ENCODE measurements around the gene ZFYVE28. TPM values are rescaled to one million over a fixed set of nuclear protein-coding genes. Genes with fewer than 3 reads are reported as not detected.

ZFYVE28 gene
- total and polyA plus RNA-seq, 9 donors: 1.3 to 12.1 (median 8.6) TPM

GRCh38 chr4:2271279-2272025 is 147.0 kb downstream of the ZFYVE28 start:
- Histone ChIP-seq H3K9me3 (no peaks in the 10 kb centered on the region), H3K27me3 (no peaks in the 10 kb centered on the region), H3K27ac (no peak overlapping the region), H3K4me1 (ENCODE audit: insufficient read depth) (no peaks in the 10 kb centered on the region), H3K36me3 (no peaks in the 10 kb centered on the region), H3K4me3 (no peak overlapping the region)
- peak in 1 of 5 donors; percentile 20 for DNase-seq
- TF ChIP-seq POLR2A (IDR thresholded peaks at IDR 0.05) (no peak), EP300 (IDR thresholded peaks at IDR 0.05) (no peak), CTCF (IDR thresholded peaks at IDR 0.05) (no peak)
- WGBS, 3 donors: 63 to 66% (median 65%) methylated on average over 26 to 27 of the region's 27 CpGs
- intact Hi-C loops (cut with DNase I): no loop called here

- Histone ChIP-seq H3K27me3 (no peaks in the 10 kb centered on the region), H3K4me1 (ENCODE audit: insufficient read depth) (peaks cover 4% of the 10 kb centered on the region), H3K9me3 (no peaks in the 10 kb centered on the region), H3K27ac (no peak overlapping the region), H3K36me3 (no peaks in the 10 kb centered on the region), H3K4me3 (no peak overlapping the region)
- TF ChIP-seq EP300 (IDR thresholded peaks at IDR 0.05) (no peak), CTCF (IDR thresholded peaks at IDR 0.05) (no peak), POLR2A (IDR thresholded peaks at IDR 0.05) (no peak)
- peak in 1 of 5 donors; percentile 19 for DNase-seq
- intact Hi-C loops (cut with DNase I): no loop called here
- WGBS, 3 donors: 89 to 93% (median 91%) methylated on average over 30 to 34 of the region's 34 CpGs
Measured at GRCh38 chr4:2270341-2271165, 147.9 kb downstream of the ZFYVE28 start.

- H3K36me3 ChIP-seq: no peaks in the 10 kb centered on the region
- H3K27me3 ChIP-seq: no peaks in the 10 kb centered on the region
- peaks cover 4% of the 10 kb centered on the region for H3K4me1 ChIP-seq (ENCODE audit: insufficient read depth)
- H3K9me3 ChIP-seq: no peaks in the 10 kb centered on the region
- no peak overlapping the region for H3K4me3 ChIP-seq
- DNase-seq: peak in 1 of 5 donors; percentile 12
- TF ChIP-seq EP300 (IDR thresholded peaks at IDR 0.05) (no peak), CTCF (IDR thresholded peaks at IDR 0.05) (no peak), POLR2A (IDR thresholded peaks at IDR 0.05) (no peak)
- WGBS, 3 donors: 86 to 89% (median 88%) methylated on average over 12 of the region's 12 CpGs
- H3K27ac ChIP-seq: no peak overlapping the region
- intact Hi-C loops (cut with DNase I): loop anchor here in 2 of 4 donors (10.0 kb wide), 3 partner anchors 145 to 265 kb away; partner anchors contain the start of genes CFAP99 (in 1 of the 2), FAM193A (in 1 of the 2), RNF4 (in 1 of the 2) and ZFYVE28 (in 1 of the 2)
Measured at GRCh38 chr4:2269618-2270163, 148.8 kb downstream of the ZFYVE28 start.

- peak in 1 of 5 donors; percentile 19 for DNase-seq
- Histone ChIP-seq H3K27me3 (no peaks in the 10 kb centered on the region), H3K36me3 (no peaks in the 10 kb centered on the region), H3K4me1 (ENCODE audit: insufficient read depth) (peaks cover 4% of the 10 kb centered on the region), H3K9me3 (no peaks in the 10 kb centered on the region), H3K4me3 (no peak overlapping the region), H3K27ac (no peak overlapping the region)
- TF ChIP-seq CTCF (IDR thresholded peaks at IDR 0.05): no peak
- TF ChIP-seq POLR2A (IDR thresholded peaks at IDR 0.05): no peak
- TF ChIP-seq EP300 (IDR thresholded peaks at IDR 0.05): no peak
- intact Hi-C loops (cut with DNase I): loop anchor here in 2 of 4 donors (10.0 kb wide), 3 partner anchors 146 to 266 kb away; partner anchors contain the start of genes CFAP99 (in 1 of the 2), FAM193A (in 1 of the 2), RNF4 (in 1 of the 2) and ZFYVE28 (in 1 of the 2)
- 75 to 79% (median 76%) methylated on average over 6 of the region's 6 CpGs for WGBS, 3 donors
Measured at GRCh38 chr4:2269206-2269531, 149.3 kb downstream of the ZFYVE28 start.

All from ovary (tissue), 9 donors.